NB4 (cell line): ENCODE results near the gene LRBA.

Experiments used
- DNase-seq: peaks from one replicate; pipeline ENCODE4 v3.0.0; 2010; ENCODE audit warnings: low read depth
- H3K4me3 ChIP-seq: one replicate; pipeline ENCODE4 v1.5.1; 2011; ENCODE audit warnings: mild to moderate bottlenecking, low read depth, low read length, moderate library complexity
- CTCF ChIP-seq: IDR thresholded peaks from one replicate; pipeline ENCODE4 v1.5.1; 2012; ENCODE audit warnings: low read depth, low read length
- MYC ChIP-seq: IDR thresholded peaks from 2 replicates; pipeline ENCODE4 v1.6.1; 2011; ENCODE audit warnings: low read depth, low read length
- POLR2A ChIP-seq: IDR thresholded peaks from 2 replicates; pipeline ENCODE4 v1.6.1; 2011; ENCODE audit warnings: mild to moderate bottlenecking; ENCODE audit not compliant: insufficient read length; ENCODE audit errors: extremely low read depth
- TF ChIP-seq, protein P1 (sequence below): IDR thresholded peaks from 2 replicates; pipeline ENCODE4 v1.6.1; 2011; ENCODE audit warnings: low read depth, low read length

LRBA gene

DNA sequence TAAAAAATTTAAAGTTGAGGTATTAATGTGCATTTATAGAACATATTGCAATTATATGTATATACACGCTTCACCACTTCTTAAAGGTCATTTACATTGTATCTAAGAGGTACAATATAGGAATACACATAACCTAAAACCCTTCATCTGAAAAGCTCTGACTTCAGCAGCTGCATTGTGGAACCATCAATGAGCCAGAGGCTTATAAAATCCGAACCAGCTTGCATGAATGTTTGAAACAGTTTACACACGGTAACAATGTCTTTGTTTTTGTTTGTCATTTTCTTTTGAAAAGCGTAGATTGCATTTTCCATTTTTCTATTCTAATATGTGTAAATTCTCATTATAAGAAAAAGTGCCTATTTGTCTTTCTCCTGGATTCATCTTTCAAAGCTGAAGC lies 715.3 kb downstream of the LRBA start:
- no peak for TF ChIP-seq CTCF
- TF ChIP-seq MYC = no peak
- TF ChIP-seq, protein P1, sequence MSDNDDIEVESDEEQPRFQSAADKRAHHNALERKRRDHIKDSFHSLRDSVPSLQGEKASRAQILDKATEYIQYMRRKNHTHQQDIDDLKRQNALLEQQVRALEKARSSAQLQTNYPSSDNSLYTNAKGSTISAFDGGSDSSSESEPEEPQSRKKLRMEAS = no peak
- TF ChIP-seq POLR2A = no peak
- no peak for DNase-seq
- no peak overlapping the region for H3K4me3 ChIP-seq

GRCh38 chr4:150297861-150298474 lies 717.1 kb downstream of the LRBA start:
- DNase-seq = peak; percentile 56
- no peak for TF ChIP-seq POLR2A
- TF ChIP-seq CTCF = peak; percentile 37
- H3K4me3 ChIP-seq = no peak overlapping the region

DNA sequence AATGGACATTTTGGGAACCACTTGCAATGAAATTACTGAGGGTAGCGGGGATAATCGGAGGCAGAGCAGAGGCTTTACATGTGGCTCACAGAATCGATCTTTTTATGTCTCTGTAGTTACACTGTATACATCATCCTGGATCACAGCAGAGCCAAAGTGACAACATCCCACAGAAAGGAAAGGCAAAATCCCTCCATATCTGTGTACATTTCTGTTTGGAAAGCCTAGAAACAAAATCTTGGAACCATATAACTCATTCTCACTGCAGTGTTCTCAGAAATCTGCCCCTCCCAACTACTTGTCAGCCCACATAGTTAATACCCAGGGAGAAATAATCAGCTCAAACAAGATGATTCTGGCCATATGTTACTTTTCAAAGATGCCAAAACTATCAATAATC lies 725.2 kb downstream of the LRBA start:
- no peak for TF ChIP-seq MYC
- TF ChIP-seq POLR2A = no peak
- TF ChIP-seq CTCF = no peak
- TF ChIP-seq, protein P1 = no peak
- no peak overlapping the region for H3K4me3 ChIP-seq
- no peak for DNase-seq

- TF ChIP-seq, protein P1 = no peak
- TF ChIP-seq MYC = no peak
- no peak for TF ChIP-seq CTCF
- TF ChIP-seq POLR2A = no peak
- no peak overlapping the region for H3K4me3 ChIP-seq
- no peak for DNase-seq
Observed at GRCh38 chr4:150289198-150289597, 725.9 kb downstream of the LRBA start.

DNA sequence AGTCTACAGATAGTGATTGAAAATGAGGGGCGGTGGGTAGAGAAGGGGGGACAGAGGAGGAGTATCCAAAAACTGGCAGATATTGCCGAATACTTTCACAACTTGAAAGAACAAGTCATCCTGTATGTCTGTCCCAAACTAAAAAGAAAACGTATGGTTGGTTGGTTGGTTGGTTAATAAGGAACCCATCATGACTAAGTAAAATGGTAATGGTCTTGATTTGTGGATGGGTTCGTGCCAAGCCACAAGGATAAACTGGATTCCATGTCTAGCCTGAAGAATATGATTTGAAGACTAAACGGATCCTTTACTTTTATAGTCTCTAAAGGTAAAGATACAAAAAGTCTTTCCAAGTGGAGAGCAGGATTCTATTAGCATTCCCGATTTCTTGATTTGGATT lies 728.4 kb downstream of the LRBA start:
- H3K4me3 ChIP-seq = no peak overlapping the region
- no peak for DNase-seq
- TF ChIP-seq POLR2A (no peak), CTCF (no peak), MYC (no peak)
- TF ChIP-seq, protein P1 = no peak

GRCh38 chr4:150283689-150284088 lies 731.4 kb downstream of the LRBA start:
- TF ChIP-seq POLR2A (no peak), CTCF (no peak), MYC (no peak)
- TF ChIP-seq, protein P1 = no peak
- H3K4me3 ChIP-seq = no peak overlapping the region
- DNase-seq = no peak
